ENCODE measurements around the gene MSL2. TPM values are rescaled to one million over a fixed set of nuclear protein-coding genes. Genes with fewer than 3 reads are reported as not detected.
A peak's percentile ranks its signal among the peaks of the same experiment; 100 is the strongest.
"Not testable (repeated sequence)": the region's sequence is repeated elsewhere in the genome, so short reads cannot be mapped to it uniquely, and the experiment has no call there.

Gene MSL2
- total RNA-seq, 2 experiments from 2014 or later = 143 to 146 TPM

DNA sequence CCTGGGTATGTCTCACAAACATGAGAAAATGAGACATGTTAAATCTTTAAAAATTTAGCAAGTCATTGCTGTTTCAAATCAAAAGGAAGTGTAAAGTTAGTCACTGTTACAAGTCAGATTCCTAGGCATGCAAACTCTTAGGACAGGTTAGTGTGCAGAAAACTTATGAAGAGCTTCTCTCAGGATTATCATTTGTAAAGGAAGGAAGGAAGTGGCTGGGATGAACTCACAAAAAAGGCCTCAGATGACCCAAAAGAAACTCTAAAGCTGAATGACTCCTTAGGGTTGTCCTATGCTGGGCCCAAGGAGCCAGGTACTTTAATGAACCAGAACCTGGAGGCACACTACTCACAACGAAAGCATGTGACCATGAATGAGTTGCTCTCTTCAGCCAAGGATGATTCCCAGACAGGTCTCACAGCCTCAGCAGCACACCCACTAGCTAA is 25.0 kb downstream of the MSL2 start:
- H3K27me3 ChIP-seq (ENCODE audit: control insufficient read depth in 1 of 2, insufficient read depth in 2 of 2, low read length in 2 of 2) = no peaks in the 10 kb centered on the region
- ChIA-PET CTCF (interaction anchor here (0.8 to 1.6 kb wide), 3 partner anchors 9 to 581 kb away, joined by 3 to 5 read pairs (median 5); no protein-coding TSS in a partner anchor), POLR2A (interaction anchor here (1.2 to 2.0 kb wide), 2 partner anchors 24 to 26 kb away, joined by 4 read pairs; no protein-coding TSS in a partner anchor)
- H3K27ac ChIP-seq (ENCODE audit: low read depth in 1 of 2, low read length in 2 of 2) = no peak overlapping the region
- H3K36me3 Mint-ChIP-seq (ENCODE audit: low read depth) = peaks cover 13% of the 10 kb centered on the region
- H3K9me3 Mint-ChIP-seq = no peaks in the 10 kb centered on the region
- H3K4me3 ChIP-seq (ENCODE audit: low read length) = no peak overlapping the region
- peak in 2 of 14 experiments; percentile 14 to 32 for DNase-seq
- TF ChIP-seq, protein P1, sequence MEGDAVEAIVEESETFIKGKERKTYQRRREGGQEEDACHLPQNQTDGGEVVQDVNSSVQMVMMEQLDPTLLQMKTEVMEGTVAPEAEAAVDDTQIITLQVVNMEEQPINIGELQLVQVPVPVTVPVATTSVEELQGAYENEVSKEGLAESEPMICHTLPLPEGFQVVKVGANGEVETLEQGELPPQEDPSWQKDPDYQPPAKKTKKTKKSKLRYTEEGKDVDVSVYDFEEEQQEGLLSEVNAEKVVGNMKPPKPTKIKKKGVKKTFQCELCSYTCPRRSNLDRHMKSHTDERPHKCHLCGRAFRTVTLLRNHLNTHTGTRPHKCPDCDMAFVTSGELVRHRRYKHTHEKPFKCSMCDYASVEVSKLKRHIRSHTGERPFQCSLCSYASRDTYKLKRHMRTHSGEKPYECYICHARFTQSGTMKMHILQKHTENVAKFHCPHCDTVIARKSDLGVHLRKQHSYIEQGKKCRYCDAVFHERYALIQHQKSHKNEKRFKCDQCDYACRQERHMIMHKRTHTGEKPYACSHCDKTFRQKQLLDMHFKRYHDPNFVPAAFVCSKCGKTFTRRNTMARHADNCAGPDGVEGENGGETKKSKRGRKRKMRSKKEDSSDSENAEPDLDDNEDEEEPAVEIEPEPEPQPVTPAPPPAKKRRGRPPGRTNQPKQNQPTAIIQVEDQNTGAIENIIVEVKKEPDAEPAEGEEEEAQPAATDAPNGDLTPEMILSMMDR (IDR thresholded peaks at IDR 0.05) = no peak
- H3K4me3 Mint-ChIP-seq = no peak overlapping the region
- no peaks in the 10 kb centered on the region for H3K9me3 ChIP-seq (ENCODE audit: control insufficient read depth in 1 of 2, insufficient read depth in 1 of 2, low read length in 2 of 2)
- H3K4me1 Mint-ChIP-seq (ENCODE audit: low read depth) = peaks cover 39% of the 10 kb centered on the region
- H3K27me3 Mint-ChIP-seq = no peaks in the 10 kb centered on the region
- ATAC-seq (ENCODE audit: poor library complexity) = no peak
- H3K36me3 ChIP-seq (ENCODE audit: insufficient read depth, low read length) = no peaks in the 10 kb centered on the region
- peak overlapping the region; percentile 43 for H3K27ac Mint-ChIP-seq
- intact Hi-C loops (cut with DNase I, micrococcal nuclease) = no loop called here
- H3K4me1 ChIP-seq (ENCODE audit: insufficient read depth, low read length) = peaks cover 48% of the 10 kb centered on the region

DNA sequence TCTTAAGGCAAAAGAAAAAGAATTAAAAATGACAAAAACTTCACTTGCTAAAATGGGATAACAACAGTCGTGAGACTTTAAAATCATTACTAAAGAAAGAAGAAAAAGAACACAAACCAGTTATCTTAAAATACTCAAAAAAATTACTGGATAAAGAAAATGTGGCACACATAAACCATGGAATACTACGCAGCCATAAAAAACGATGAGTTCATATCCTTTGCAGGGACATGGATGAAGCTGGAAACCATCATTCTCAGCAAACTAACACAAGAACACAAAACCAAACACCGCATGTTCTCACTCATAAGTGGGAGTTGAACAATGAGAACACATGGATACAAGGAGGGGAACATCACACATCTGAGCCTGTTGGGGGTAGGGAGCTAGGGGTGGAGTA is 27.9 kb downstream of the MSL2 start:
- Mint-ChIP-seq H3K4me3 (peak overlapping the region; percentile 30), H3K36me3 (ENCODE audit: low read depth) (peaks cover 29% of the 10 kb centered on the region), H3K4me1 (ENCODE audit: low read depth) (peaks cover 56% of the 10 kb centered on the region), H3K27ac (peak overlapping the region; percentile 66)
- ATAC-seq (ENCODE audit: poor library complexity); H3K27me3 Mint-ChIP-seq; H3K9me3 ChIP-seq (ENCODE audit: control insufficient read depth in 1 of 2, insufficient read depth in 1 of 2, low read length in 2 of 2); DNase-seq; H3K27ac ChIP-seq (ENCODE audit: low read depth in 1 of 2, low read length in 2 of 2); intact Hi-C loops (cut with DNase I, micrococcal nuclease); H3K27me3 ChIP-seq (ENCODE audit: control insufficient read depth in 1 of 2, insufficient read depth in 2 of 2, low read length in 2 of 2); H3K4me3 ChIP-seq (ENCODE audit: low read length); H3K36me3 ChIP-seq (ENCODE audit: insufficient read depth, low read length); H3K9me3 Mint-ChIP-seq: not testable (repeated sequence)
- peaks cover 45% of the 10 kb centered on the region for H3K4me1 ChIP-seq (ENCODE audit: insufficient read depth, low read length)
- ChIA-PET POLR2A (interaction anchor here (1.3 kb wide), 1 partner anchor 28 kb away, joined by 3 read pairs; the partner anchor contains the start of gene MSL2), CTCF (interaction anchor here (1.0 kb wide), 1 partner anchor 13 kb away, joined by 3 read pairs; no protein-coding TSS in a partner anchor)

DNA sequence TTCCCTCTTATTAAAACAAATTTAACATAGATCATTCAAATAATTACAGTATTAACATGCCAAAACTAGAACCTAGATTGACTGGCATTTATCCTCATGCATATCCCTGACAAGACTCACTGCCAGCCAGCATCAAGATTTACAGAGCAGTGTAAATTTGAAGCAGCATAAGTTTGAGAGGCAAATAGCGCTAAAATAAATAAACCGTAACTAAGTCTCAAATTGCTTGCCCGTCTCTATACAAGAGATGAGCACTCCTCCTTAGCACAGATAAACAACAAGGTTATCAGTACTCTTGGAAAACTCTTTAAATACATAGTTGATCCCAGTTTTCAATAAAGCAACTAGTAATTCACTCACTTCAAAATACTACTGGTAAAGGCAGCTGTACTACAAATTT is 29.6 kb downstream of the MSL2 start:
- Histone ChIP-seq H3K9me3 (ENCODE audit: control insufficient read depth in 1 of 2, insufficient read depth in 1 of 2, low read length in 2 of 2) (no peaks in the 10 kb centered on the region), H3K4me1 (ENCODE audit: insufficient read depth, low read length) (peaks cover 36% of the 10 kb centered on the region), H3K4me3 (ENCODE audit: low read length) (no peak overlapping the region), H3K27ac (ENCODE audit: low read depth in 1 of 2, low read length in 2 of 2) (no peak overlapping the region), H3K36me3 (ENCODE audit: insufficient read depth, low read length) (no peaks in the 10 kb centered on the region), H3K27me3 (ENCODE audit: control insufficient read depth in 1 of 2, insufficient read depth in 2 of 2, low read length in 2 of 2) (no peaks in the 10 kb centered on the region)
- Mint-ChIP-seq H3K4me3 (no peak overlapping the region), H3K36me3 (ENCODE audit: low read depth) (peaks cover 32% of the 10 kb centered on the region), H3K27me3 (no peaks in the 10 kb centered on the region), H3K4me1 (ENCODE audit: low read depth) (peaks cover 70% of the 10 kb centered on the region), H3K9me3 (no peaks in the 10 kb centered on the region), H3K27ac (peak overlapping the region; percentile 2)
- TF ChIP-seq, protein P1 (IDR thresholded peaks at IDR 0.05) = no peak
- ATAC-seq (ENCODE audit: poor library complexity) (no peak), DNase-seq (no peak)
- ChIA-PET CTCF (no interaction called here), POLR2A (no interaction called here)
- intact Hi-C loops (cut with DNase I, micrococcal nuclease) = loop anchor here in 1 of 2 experiments (2.0 kb wide), 1 partner anchor 16 kb away; no protein-coding TSS in a partner anchor

DNA sequence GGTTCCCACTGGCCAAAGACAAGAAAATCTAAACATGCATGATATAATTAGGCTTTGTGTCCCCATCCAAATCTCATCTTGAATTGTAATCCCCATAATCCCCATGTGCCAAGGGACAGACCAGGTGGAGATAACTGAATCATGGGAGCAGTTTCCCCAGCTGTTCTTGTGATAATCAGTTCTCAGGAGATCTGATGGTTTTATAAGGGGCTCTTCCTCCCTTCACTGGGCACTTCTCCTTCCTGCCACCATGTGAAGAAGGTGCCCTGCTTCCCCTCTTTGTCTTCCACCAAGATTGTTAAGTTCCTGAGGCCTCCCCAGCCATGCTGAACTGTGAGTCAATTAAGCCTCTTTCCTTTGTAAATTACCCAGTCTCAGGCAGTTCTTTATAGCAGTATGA is 32.5 kb downstream of the MSL2 start:
- H3K27ac Mint-ChIP-seq = peak overlapping the region; percentile 52
- peak overlapping the region; percentile 45 for H3K4me3 Mint-ChIP-seq
- POLR2A ChIA-PET = interaction anchor here (0.7 to 1.3 kb wide), 2 partner anchors 10 to 17 kb away, joined by 3 to 5 read pairs; no protein-coding TSS in a partner anchor
- peaks cover 83% of the 10 kb centered on the region for H3K4me1 Mint-ChIP-seq (ENCODE audit: low read depth)
- H3K9me3 ChIP-seq (ENCODE audit: control insufficient read depth in 1 of 2, insufficient read depth in 1 of 2, low read length in 2 of 2); H3K9me3 Mint-ChIP-seq; ATAC-seq (ENCODE audit: poor library complexity); H3K4me3 ChIP-seq (ENCODE audit: low read length); H3K27me3 Mint-ChIP-seq; intact Hi-C loops (cut with DNase I, micrococcal nuclease); CTCF ChIA-PET; H3K27ac ChIP-seq (ENCODE audit: low read depth in 1 of 2, low read length in 2 of 2); H3K27me3 ChIP-seq (ENCODE audit: control insufficient read depth in 1 of 2, insufficient read depth in 2 of 2, low read length in 2 of 2); H3K36me3 ChIP-seq (ENCODE audit: insufficient read depth, low read length): not testable (repeated sequence)
- H3K36me3 Mint-ChIP-seq (ENCODE audit: low read depth) = peaks cover 42% of the 10 kb centered on the region
- peak in 1 of 14 experiments; percentile 13 for DNase-seq
- peaks cover 34% of the 10 kb centered on the region for H3K4me1 ChIP-seq (ENCODE audit: insufficient read depth, low read length)
